ENCODE data around the gene ATIC. TPM values are rescaled to one million over a fixed set of nuclear protein-coding genes. Genes with fewer than 3 reads are reported as not detected.

The ATIC gene
- total and polyA plus RNA-seq, 10 donors = 50.5 to 165 (median 80.0) TPM

DNA sequence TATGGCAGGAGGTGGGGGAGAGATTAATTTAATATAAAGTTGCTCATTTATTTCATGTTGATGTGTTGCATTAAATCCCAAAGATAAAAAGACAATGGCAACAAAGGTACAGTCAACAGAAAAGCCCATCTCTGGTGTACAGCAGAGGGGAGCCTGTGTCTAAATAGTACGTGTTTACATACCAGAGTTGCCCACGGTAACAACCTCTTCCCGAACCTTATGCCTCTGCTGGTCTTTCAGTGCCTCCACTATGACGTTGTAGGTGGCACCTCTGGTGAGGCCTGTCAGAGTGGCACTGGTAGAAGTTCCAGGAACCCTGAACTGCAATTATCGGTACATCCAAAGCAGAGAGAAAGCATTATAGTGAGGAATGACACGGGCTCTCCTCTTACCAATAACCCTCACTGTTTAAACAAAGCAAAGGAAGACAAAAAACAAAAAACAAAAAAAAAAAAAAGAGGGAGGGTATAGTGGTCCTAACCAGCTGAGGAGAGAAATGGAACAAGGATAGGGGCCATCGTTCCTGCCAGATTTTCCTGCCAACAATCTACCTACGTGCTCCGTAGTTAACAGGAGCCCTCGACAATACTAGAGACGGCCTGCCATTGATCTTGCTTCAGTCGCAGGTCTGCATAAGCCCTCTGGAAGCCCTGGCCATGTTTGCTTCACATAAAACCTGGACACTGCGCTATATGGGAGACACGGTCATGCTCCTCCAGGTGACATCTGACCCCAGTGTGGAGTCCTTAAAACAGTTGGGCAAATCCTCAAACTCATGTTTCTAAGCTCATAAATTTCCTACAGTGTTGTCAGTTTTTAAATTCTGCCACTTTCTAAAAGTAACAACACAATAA lies 58.5 kb downstream of the ATIC start:
- intact Hi-C loops (cut with DNase I; ENCODE audit: low total_unique reads) = no loop called here
- H3K27ac ChIP-seq = no peak overlapping the region
- TF ChIP-seq, protein P1, sequence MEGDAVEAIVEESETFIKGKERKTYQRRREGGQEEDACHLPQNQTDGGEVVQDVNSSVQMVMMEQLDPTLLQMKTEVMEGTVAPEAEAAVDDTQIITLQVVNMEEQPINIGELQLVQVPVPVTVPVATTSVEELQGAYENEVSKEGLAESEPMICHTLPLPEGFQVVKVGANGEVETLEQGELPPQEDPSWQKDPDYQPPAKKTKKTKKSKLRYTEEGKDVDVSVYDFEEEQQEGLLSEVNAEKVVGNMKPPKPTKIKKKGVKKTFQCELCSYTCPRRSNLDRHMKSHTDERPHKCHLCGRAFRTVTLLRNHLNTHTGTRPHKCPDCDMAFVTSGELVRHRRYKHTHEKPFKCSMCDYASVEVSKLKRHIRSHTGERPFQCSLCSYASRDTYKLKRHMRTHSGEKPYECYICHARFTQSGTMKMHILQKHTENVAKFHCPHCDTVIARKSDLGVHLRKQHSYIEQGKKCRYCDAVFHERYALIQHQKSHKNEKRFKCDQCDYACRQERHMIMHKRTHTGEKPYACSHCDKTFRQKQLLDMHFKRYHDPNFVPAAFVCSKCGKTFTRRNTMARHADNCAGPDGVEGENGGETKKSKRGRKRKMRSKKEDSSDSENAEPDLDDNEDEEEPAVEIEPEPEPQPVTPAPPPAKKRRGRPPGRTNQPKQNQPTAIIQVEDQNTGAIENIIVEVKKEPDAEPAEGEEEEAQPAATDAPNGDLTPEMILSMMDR (IDR thresholded peaks at IDR 0.05 in 8 of 11, conservative IDR thresholded peaks at IDR 0.05 in 3 of 11) = no peak
- no peak for TF ChIP-seq POLR2A (IDR thresholded peaks at IDR 0.05)
- no peak for TF ChIP-seq POLR2AphosphoS5 (IDR thresholded peaks at IDR 0.05)
- peaks cover 0 to 32% (median 2%) of the 10 kb centered on the region in 6 donors for H3K36me3 ChIP-seq
- H3K27me3 ChIP-seq (replicated peaks in 1 of 7) = no peaks in the 10 kb centered on the region
- no peak for DNase-seq
- no peak overlapping the region for H3K4me3 ChIP-seq
- H3K4me1 ChIP-seq = no peaks in the 10 kb centered on the region
- H3K9me3 ChIP-seq = no peaks in the 10 kb centered on the region
- WGBS, 5 donors = 82 to 90% (median 88%) methylated on average over 14 of the region's 14 CpGs

DNA sequence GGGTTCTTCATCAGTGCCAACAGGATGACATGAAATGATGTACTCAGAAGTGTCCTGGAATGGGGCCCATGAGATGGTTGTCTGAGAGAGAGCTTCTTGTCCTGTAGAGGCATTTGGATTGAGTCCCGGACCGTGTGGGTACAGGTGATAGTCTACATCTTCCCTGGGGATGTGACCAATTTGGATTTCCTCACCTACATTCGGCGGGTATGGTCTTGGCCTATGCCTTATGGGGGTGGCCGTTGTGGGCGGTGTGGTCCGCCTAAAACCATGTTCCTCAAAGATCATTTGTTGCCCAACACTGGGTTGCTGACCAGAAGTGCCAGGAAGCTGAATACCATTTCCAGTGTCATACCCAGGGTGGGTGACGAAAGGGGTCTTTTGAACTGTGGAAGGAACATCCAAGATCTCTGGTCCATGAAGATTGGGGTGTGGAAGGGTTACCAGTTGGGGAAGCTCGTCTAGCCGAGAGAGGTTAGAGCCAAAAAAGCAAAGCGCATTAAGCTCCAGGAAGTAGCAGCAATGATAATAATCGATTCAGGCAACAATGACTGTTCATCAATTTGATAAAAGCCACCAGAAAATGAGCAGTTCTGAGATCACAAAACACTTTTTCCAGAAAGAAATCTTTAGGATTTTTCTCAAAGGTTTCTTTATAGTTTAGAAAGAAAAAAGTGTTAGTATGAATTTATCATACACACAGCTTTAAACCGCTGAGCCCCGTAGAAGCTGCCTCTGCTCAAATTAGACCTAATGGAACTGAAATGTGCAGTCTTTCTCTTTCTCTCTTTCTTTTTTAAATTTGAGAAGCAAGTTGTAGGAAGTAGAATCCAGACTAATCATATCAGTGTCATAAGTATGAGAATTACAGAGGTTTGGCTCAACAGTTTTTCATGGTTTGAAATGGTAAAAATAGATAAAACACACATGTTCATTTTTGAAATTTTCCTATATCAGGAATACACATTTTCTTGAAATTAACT lies 60.3 kb downstream of the ATIC start:
- H3K27me3 ChIP-seq (replicated peaks in 1 of 7) = no peaks in the 10 kb centered on the region
- no peak overlapping the region for H3K4me3 ChIP-seq
- intact Hi-C loops (cut with DNase I; ENCODE audit: low total_unique reads) = no loop called here
- no peak for TF ChIP-seq POLR2A (IDR thresholded peaks at IDR 0.05)
- TF ChIP-seq, protein P1 (IDR thresholded peaks at IDR 0.05 in 8 of 11, conservative IDR thresholded peaks at IDR 0.05 in 3 of 11) = no peak
- no peak for TF ChIP-seq POLR2AphosphoS5 (IDR thresholded peaks at IDR 0.05)
- H3K4me1 ChIP-seq = no peaks in the 10 kb centered on the region
- no peaks in the 10 kb centered on the region for H3K9me3 ChIP-seq
- peaks cover 0 to 23% (median 2%) of the 10 kb centered on the region in 6 donors for H3K36me3 ChIP-seq
- DNase-seq = no peak
- H3K27ac ChIP-seq = no peak overlapping the region
- 91 to 94% (median 93%) methylated on average over 14 of the region's 14 CpGs for WGBS, 5 donors

DNA sequence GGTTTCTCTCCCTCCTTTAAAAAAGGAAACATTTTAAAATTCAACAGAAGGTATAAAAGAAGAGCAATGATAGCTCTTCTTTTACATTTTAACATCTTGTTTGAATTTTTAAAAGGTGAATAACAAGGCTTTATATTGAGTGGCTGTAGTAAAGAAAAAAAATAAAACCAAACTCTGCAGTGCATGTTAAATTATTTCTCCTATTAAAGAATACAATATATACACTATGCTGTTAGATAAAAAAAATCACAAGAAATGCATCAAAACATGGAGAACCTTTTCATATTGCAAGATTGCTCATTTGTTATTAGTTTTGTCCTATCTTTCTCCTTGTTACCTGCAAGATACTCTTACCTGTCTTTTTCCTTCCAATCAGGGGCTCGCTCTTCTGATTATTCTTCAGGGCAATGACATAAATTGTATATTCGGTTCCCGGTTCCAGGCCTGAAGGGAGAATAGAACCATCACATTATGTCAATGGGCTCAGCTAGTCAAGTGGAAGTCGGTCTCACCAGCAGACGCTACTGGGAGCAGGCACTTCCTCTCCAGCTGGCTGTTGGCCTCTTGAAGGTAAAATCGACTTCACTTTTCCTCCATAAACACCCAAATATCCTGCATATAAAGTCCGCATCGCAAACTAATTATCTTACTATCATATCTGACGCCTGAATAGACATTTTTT lies 61.2 kb downstream of the ATIC start:
- Histone ChIP-seq H3K36me3 (peaks cover 0 to 21% (median 2%) of the 10 kb centered on the region in 6 donors), H3K9me3 (no peaks in the 10 kb centered on the region), H3K27ac (no peak overlapping the region), H3K4me1 (no peaks in the 10 kb centered on the region), H3K27me3 (replicated peaks in 1 of 7) (no peaks in the 10 kb centered on the region), H3K4me3 (no peak overlapping the region)
- DNase-seq = no peak
- TF ChIP-seq POLR2AphosphoS5 (IDR thresholded peaks at IDR 0.05) (no peak), POLR2A (IDR thresholded peaks at IDR 0.05) (no peak)
- TF ChIP-seq, protein P1 (IDR thresholded peaks at IDR 0.05 in 8 of 11, conservative IDR thresholded peaks at IDR 0.05 in 3 of 11) = no peak
- intact Hi-C loops (cut with DNase I; ENCODE audit: low total_unique reads) = no loop called here
- WGBS, 5 donors = 92 to 96% (median 94%) methylated on average over 9 of the region's 9 CpGs
